ENCODE results near the gene HABP2.

Gene HABP2

GRCh38 chr10:113573368-113573767, 20.5 kb downstream of the HABP2 start:
- no peak for DNase-seq
- Histone ChIP-seq H3K9me3 (ENCODE audit: severe bottlenecking) (no peaks in the 10 kb centered on the region), H3K27me3 (ENCODE audit: insufficient read depth, low read depth, severe bottlenecking) (no peaks in the 10 kb centered on the region), H3K4me3 (ENCODE audit: low read depth, low read length) (no peak overlapping the region), H3K27ac (no peak overlapping the region), H3K36me3 (no peaks in the 10 kb centered on the region)
- no peak for TF ChIP-seq CTCF (IDR thresholded peaks at IDR 0.05; ENCODE audit: low read depth, low read length)

- DNase-seq = no peak
- H3K4me3 ChIP-seq (ENCODE audit: low read depth, low read length) = no peak overlapping the region
- no peaks in the 10 kb centered on the region for H3K9me3 ChIP-seq (ENCODE audit: severe bottlenecking)
- H3K36me3 ChIP-seq = no peaks in the 10 kb centered on the region
- H3K27ac ChIP-seq = no peak overlapping the region
- TF ChIP-seq CTCF (IDR thresholded peaks at IDR 0.05; ENCODE audit: low read depth, low read length) = no peak
- H3K27me3 ChIP-seq (ENCODE audit: insufficient read depth, low read depth, severe bottlenecking) = no peaks in the 10 kb centered on the region
These were observed 24.0 kb downstream of the HABP2 start for GRCh38 chr10:113576852-113577251.

- Histone ChIP-seq H3K36me3 (no peaks in the 10 kb centered on the region), H3K9me3 (ENCODE audit: severe bottlenecking) (no peaks in the 10 kb centered on the region)
- no peak for TF ChIP-seq CTCF (IDR thresholded peaks at IDR 0.05; ENCODE audit: low read depth, low read length)
These were observed 25.9 kb downstream of the HABP2 start for GRCh38 chr10:113578773-113579172.

GRCh38 chr10:113581092-113581491, 28.2 kb downstream of the HABP2 start:
- no peak for TF ChIP-seq CTCF (IDR thresholded peaks at IDR 0.05; ENCODE audit: low read depth, low read length)
- Histone ChIP-seq H3K36me3 (no peaks in the 10 kb centered on the region), H3K27me3 (ENCODE audit: insufficient read depth, low read depth, severe bottlenecking) (no peaks in the 10 kb centered on the region), H3K27ac (no peak overlapping the region), H3K4me3 (ENCODE audit: low read depth, low read length) (no peak overlapping the region), H3K9me3 (ENCODE audit: severe bottlenecking) (no peaks in the 10 kb centered on the region)
- DNase-seq = no peak

More at GRCh38 chr10:113578773-113579172, 25.9 kb downstream of the HABP2 start:
- no peaks in the 10 kb centered on the region for H3K27me3 ChIP-seq (ENCODE audit: insufficient read depth, low read depth, severe bottlenecking)
- H3K4me3 ChIP-seq (ENCODE audit: low read depth, low read length) = no peak overlapping the region
- no peak overlapping the region for H3K27ac ChIP-seq
- DNase-seq = no peak

GRCh38 chr10:113583571-113583970, 30.7 kb downstream of the HABP2 start:
- H3K36me3 ChIP-seq = no peaks in the 10 kb centered on the region
- TF ChIP-seq CTCF (IDR thresholded peaks at IDR 0.05; ENCODE audit: low read depth, low read length) = no peak
- no peaks in the 10 kb centered on the region for H3K27me3 ChIP-seq (ENCODE audit: insufficient read depth, low read depth, severe bottlenecking)
- H3K27ac ChIP-seq = no peak overlapping the region
- H3K4me3 ChIP-seq (ENCODE audit: low read depth, low read length) = no peak overlapping the region
- H3K9me3 ChIP-seq (ENCODE audit: severe bottlenecking) = no peaks in the 10 kb centered on the region
- no peak for DNase-seq

GRCh38 chr10:113585949-113586348, 33.1 kb downstream of the HABP2 start:
- Histone ChIP-seq H3K9me3 (ENCODE audit: severe bottlenecking) (no peaks in the 10 kb centered on the region), H3K4me3 (ENCODE audit: low read depth, low read length) (no peak overlapping the region), H3K27ac (no peak overlapping the region), H3K27me3 (ENCODE audit: insufficient read depth, low read depth, severe bottlenecking) (no peaks in the 10 kb centered on the region), H3K36me3 (no peaks in the 10 kb centered on the region)
- no peak for TF ChIP-seq CTCF (IDR thresholded peaks at IDR 0.05; ENCODE audit: low read depth, low read length)
- no peak for DNase-seq
